GM18508 (cell line): ENCODE data around the gene WNT9A.

Experiments
- ATAC-seq: cut with Tn5 transposase; IDR thresholded peaks from one replicate; pipeline ENCODE4 v1.9.1; 2021; ENCODE audit warnings: moderate number of reproducible peaks; ENCODE audit not compliant: insufficient read depth, unreplicated experiment

The WNT9A gene

GRCh38 chr1:227900571-227901051, 47.1 kb downstream of the WNT9A start:
- ATAC-seq = no peak

- no peak for ATAC-seq
Measured at GRCh38 chr1:227899820-227900449, 47.8 kb downstream of the WNT9A start.

- ATAC-seq = no peak
Measured at GRCh38 chr1:227899141-227899819, 48.5 kb downstream of the WNT9A start.

- ATAC-seq = no peak
Measured at GRCh38 chr1:227898502-227899140, 49.1 kb downstream of the WNT9A start.

GRCh38 chr1:227897704-227898438, 49.9 kb downstream of the WNT9A start:
- ATAC-seq = no peak

GRCh38 chr1:227896710-227897655, 50.7 kb downstream of the WNT9A start:
- no peak for ATAC-seq

- ATAC-seq = no peak
Measured at GRCh38 chr1:227895828-227896685, 51.7 kb downstream of the WNT9A start.

GRCh38 chr1:227894831-227895451, 52.8 kb downstream of the WNT9A start:
- ATAC-seq = no peak

- no peak for ATAC-seq
Measured at GRCh38 chr1:227893949-227894721, 53.6 kb downstream of the WNT9A start.

- ATAC-seq = no peak
Measured at GRCh38 chr1:227893300-227893948, 54.3 kb downstream of the WNT9A start.

GRCh38 chr1:227892489-227893299, 55.0 kb downstream of the WNT9A start:
- no peak for ATAC-seq

GRCh38 chr1:227891955-227892488, 55.7 kb downstream of the WNT9A start:
- ATAC-seq = no peak

GRCh38 chr1:227891223-227891954, 56.3 kb downstream of the WNT9A start:
- ATAC-seq = no peak

GRCh38 chr1:227890451-227891222, 57.1 kb downstream of the WNT9A start:
- ATAC-seq = no peak
